Fibroblast of lung (primary cell): ENCODE results near the gene ZBP1. TPM values are rescaled to one million over a fixed set of nuclear protein-coding genes. Genes with fewer than 3 reads are reported as not detected.

Source experiments
- DNase-seq, 2 donors: peaks; one replicate each; pipeline versions ENCODE4 v3.0.0 to v3.0.0-alpha.2; 2010; ENCODE audit warnings: low read depth in 2 of 2
- H2AFZ ChIP-seq: 2 replicates; pipeline ENCODE4 v1.5.1; 2012; ENCODE audit warnings: low read length, control low read depth, inconsistent platforms
- H3K27ac ChIP-seq: 2 replicates; pipeline ENCODE4 v1.5.1; 2011; ENCODE audit warnings: low read length, control low read depth; ENCODE audit not compliant: insufficient read depth
- H3K27me3 ChIP-seq: 2 replicates; pipeline ENCODE4 v1.5.1; 2011; ENCODE audit warnings: mild to moderate bottlenecking, low read length; ENCODE audit not compliant: control insufficient read depth, insufficient read depth
- H3K36me3 ChIP-seq: 2 replicates; pipeline ENCODE4 v1.5.1; 2011; ENCODE audit warnings: low read length; ENCODE audit not compliant: control insufficient read depth, insufficient read depth
- H3K4me1 ChIP-seq: 2 replicates; pipeline ENCODE4 v1.5.1; 2011; ENCODE audit warnings: low read length; ENCODE audit not compliant: control insufficient read depth, insufficient read depth; ENCODE audit errors: extremely low read depth
- H3K4me2 ChIP-seq: 2 replicates; pipeline ENCODE4 v1.5.1; 2011; ENCODE audit warnings: low read length, control low read depth; ENCODE audit not compliant: insufficient read depth; ENCODE audit errors: extremely low read depth
- H3K4me3 ChIP-seq, 4 experiments: fragments of 200-600 bp in 1 of 4; sonication (generic) in 1 of 4; replicated peaks in 1 of 4; 2 replicates each; pipeline ENCODE4 v1.5.1; 2011 to 2016; ENCODE audit warnings: low read length in 4 of 4, low read depth in 3 of 4, mild to moderate bottlenecking in 3 of 4, control low read depth in 2 of 4, inconsistent platforms in 1 of 4, mixed read lengths in 1 of 4; ENCODE audit not compliant: insufficient read depth in 1 of 4; ENCODE audit errors: control extremely low read depth in 1 of 4
- H3K79me2 ChIP-seq: 2 replicates; pipeline ENCODE4 v1.5.1; 2012; ENCODE audit warnings: mild to moderate bottlenecking, low read length, inconsistent platforms; ENCODE audit not compliant: control insufficient read depth, insufficient read depth
- H3K9ac ChIP-seq: 2 replicates; pipeline ENCODE4 v1.5.1; 2011; ENCODE audit warnings: mild to moderate bottlenecking, low read length, control low read depth; ENCODE audit not compliant: insufficient read depth
- H3K9me3 ChIP-seq: 2 replicates; pipeline ENCODE4 v1.5.1; 2012; ENCODE audit warnings: low read depth, low read length; ENCODE audit not compliant: control insufficient read depth, insufficient read depth
- H4K20me1 ChIP-seq: 2 replicates; pipeline ENCODE4 v1.5.1; 2011; ENCODE audit warnings: low read length; ENCODE audit not compliant: control insufficient read depth, insufficient read depth; ENCODE audit errors: extremely low read depth
- EZH2 ChIP-seq: IDR thresholded peaks from 2 replicates; pipeline ENCODE4 v1.5.1; 2012; ENCODE audit warnings: low read length, control low read depth, mild to moderate bottlenecking; ENCODE audit errors: missing control alignments
- polyA plus RNA-seq, 2 donors: library from polyadenylated mRNA; depleted of rRNA in 1 of 2; stranded (reverse) in 1 of 2; unstranded in 1 of 2; fragments of >200 nt; gene quantifications; 2 replicates each; pipeline ENCODE4 v1.2.1, GENCODE V29; 2011 to 2012; ENCODE audit warnings: missing spikeins in 1 of 2
- total RNA-seq: library from RNA; depleted of rRNA; stranded (reverse); fragments of >200 nt; gene quantifications from 2 replicates; pipeline ENCODE4 v1.2.1, GENCODE V29; 2014
- TF ChIP-seq, protein P1 (sequence below), 2 donors: IDR thresholded peaks in 1 of 2; conservative IDR thresholded peaks in 1 of 2; 1 replicate in 1 of 2; 2 replicates in 1 of 2; pipeline ENCODE4 v1.5.1; 2011 to 2012; ENCODE audit warnings: low read length in 2 of 2, control low read depth in 1 of 2, inconsistent platforms in 1 of 2, low read depth in 1 of 2, mild to moderate bottlenecking in 1 of 2

The ZBP1 gene
- total and polyA plus RNA-seq, 2 donors (not counting 1 experiment from before 2014, with no cell fraction given), result not detected

DNA sequence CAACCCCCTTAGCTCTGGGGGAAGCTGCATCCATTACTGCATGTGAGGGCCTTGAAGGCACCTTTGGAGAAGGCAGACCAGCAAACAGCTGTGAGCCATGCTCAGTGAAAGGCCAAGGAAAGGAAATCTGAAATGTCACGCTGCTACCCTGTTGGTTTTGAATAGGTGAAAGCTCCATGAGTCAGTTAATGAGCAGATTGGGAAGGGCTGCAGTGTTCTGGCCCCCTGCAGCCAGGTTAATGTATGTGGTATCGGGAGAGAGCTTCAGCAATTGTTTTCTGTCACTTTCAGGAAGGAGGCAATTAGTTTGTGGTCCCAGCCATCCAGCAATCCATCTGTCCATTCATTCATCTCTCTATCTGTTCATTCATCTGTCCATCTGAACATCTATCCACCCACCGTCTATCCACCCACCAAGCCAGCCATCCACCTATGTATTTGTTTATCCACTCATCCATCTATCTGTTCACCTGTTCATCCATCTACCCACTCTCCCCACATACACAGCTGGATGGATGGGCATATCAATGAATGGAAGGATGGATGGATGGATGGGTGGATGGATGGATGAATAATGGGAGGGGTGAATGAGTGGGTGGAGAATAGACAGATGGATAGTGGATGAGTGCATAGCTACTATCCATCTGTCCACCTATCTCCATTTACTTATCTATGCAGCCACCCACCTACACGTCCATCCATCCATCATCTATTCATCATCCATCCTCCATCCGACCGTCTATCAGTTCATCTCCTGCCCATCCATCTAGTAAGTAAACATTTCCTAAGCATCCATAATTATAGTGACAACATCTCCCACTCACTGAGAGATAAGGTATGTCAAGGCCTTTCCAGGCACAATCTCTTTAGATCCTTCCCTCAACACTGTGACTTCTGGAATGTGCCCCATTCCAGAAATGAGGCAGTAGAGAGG lies 43.3 kb downstream of the ZBP1 start:
- TF ChIP-seq, protein P1, sequence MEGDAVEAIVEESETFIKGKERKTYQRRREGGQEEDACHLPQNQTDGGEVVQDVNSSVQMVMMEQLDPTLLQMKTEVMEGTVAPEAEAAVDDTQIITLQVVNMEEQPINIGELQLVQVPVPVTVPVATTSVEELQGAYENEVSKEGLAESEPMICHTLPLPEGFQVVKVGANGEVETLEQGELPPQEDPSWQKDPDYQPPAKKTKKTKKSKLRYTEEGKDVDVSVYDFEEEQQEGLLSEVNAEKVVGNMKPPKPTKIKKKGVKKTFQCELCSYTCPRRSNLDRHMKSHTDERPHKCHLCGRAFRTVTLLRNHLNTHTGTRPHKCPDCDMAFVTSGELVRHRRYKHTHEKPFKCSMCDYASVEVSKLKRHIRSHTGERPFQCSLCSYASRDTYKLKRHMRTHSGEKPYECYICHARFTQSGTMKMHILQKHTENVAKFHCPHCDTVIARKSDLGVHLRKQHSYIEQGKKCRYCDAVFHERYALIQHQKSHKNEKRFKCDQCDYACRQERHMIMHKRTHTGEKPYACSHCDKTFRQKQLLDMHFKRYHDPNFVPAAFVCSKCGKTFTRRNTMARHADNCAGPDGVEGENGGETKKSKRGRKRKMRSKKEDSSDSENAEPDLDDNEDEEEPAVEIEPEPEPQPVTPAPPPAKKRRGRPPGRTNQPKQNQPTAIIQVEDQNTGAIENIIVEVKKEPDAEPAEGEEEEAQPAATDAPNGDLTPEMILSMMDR (conservative IDR thresholded peaks at IDR 0.05 in 1 of 2, IDR thresholded peaks at IDR 0.05 in 1 of 2; ENCODE audit: low read depth in 1 of 2, low read length in 2 of 2), result no peak
- DNase-seq, result no peak
- Histone ChIP-seq H3K79me2 (no peaks in the 10 kb centered on the region), H2AFZ (no peak overlapping the region), H3K9ac (no peak overlapping the region), H3K27me3 (no peaks in the 10 kb centered on the region), H3K4me1 (no peaks in the 10 kb centered on the region), H3K4me3 (no peak overlapping the region), H3K27ac (no peak overlapping the region), H3K4me2 (no peak overlapping the region), H3K9me3 (no peaks in the 10 kb centered on the region), H3K36me3 (no peaks in the 10 kb centered on the region), H4K20me1 (no peaks in the 10 kb centered on the region)

DNA sequence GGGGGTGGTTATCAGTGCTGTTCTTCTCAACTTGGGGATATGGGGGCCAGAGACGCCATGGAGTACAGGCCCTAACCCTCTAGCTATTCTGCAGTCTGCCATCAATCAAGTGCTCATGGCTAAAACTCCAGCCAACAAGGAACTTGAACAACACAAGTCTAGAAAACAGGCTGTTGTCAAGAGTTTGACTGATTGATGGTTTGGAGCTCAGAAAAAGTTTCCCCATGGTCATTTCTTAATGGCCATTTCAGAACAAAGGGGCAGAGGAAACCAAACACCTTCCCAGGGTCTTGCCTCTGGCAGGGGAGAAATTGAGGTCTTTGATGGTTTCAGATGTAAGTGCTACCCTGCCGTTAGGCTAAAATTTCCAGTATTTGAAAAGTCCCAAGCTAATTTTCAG lies 44.2 kb downstream of the ZBP1 start:
- Histone ChIP-seq H3K4me3 (no peak overlapping the region), H3K36me3 (no peaks in the 10 kb centered on the region), H3K27me3 (no peaks in the 10 kb centered on the region), H3K4me1 (no peaks in the 10 kb centered on the region), H3K27ac (no peak overlapping the region), H2AFZ (no peak overlapping the region), H3K9me3 (no peaks in the 10 kb centered on the region), H3K4me2 (no peak overlapping the region), H3K79me2 (no peaks in the 10 kb centered on the region), H4K20me1 (no peaks in the 10 kb centered on the region), H3K9ac (no peak overlapping the region)
- TF ChIP-seq, protein P1 (conservative IDR thresholded peaks at IDR 0.05 in 1 of 2, IDR thresholded peaks at IDR 0.05 in 1 of 2; ENCODE audit: low read depth in 1 of 2, low read length in 2 of 2), result no peak
- TF ChIP-seq EZH2, result no peak
- no peak for DNase-seq

DNA sequence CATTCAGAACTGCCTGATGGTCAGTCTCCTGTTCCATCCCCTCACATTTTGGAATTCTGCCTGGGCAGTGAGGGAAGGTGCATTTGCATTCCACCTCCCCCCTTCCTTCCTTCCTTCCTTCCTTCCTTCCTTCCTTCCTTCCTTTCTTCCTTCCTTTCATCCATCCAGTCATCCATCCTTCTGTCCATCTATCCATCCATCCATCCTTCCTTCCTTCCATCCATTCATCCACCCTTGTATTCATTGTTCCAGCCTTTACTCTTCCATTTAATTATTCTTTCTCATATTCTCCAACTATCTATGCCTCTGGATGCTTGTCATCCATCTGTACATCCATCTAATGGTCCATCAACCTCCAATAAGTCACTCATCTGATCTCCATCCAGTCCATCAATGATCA lies 45.3 kb downstream of the ZBP1 start:
- H3K9ac ChIP-seq, result no peak overlapping the region
- H3K27ac ChIP-seq, result no peak overlapping the region
- no peak overlapping the region for H3K4me3 ChIP-seq
- no peak overlapping the region for H2AFZ ChIP-seq
- no peaks in the 10 kb centered on the region for H3K36me3 ChIP-seq
- H3K27me3 ChIP-seq, result no peaks in the 10 kb centered on the region
- no peaks in the 10 kb centered on the region for H4K20me1 ChIP-seq
- H3K4me1 ChIP-seq, result no peaks in the 10 kb centered on the region
- DNase-seq, result no peak
- H3K4me2 ChIP-seq, result no peak overlapping the region
- no peaks in the 10 kb centered on the region for H3K9me3 ChIP-seq
- TF ChIP-seq EZH2, result no peak
- no peaks in the 10 kb centered on the region for H3K79me2 ChIP-seq
